NCI-H1930 (cell line): Measurements from ENCODE around the gene CERS3.
"Not testable (repeated sequence)": the region's sequence is repeated elsewhere in the genome, so short reads cannot be mapped to it uniquely, and the experiment has no call there.

Source experiments
- DNase-seq, 2 experiments: peaks; one replicate each; lab custom pipeline; 2025; lab: John Stamatoyannopoulos, UW

CERS3 gene

GRCh38 chr15:100464888-100465287 is 63.9 kb downstream of the CERS3 start:
- DNase-seq, result no peak

- no peak for DNase-seq
These were observed 64.5 kb downstream of the CERS3 start for GRCh38 chr15:100464256-100464655.

GRCh38 chr15:100463515-100463914 is 65.2 kb downstream of the CERS3 start:
- no peak for DNase-seq

- DNase-seq, result no peak
These were observed 67.7 kb downstream of the CERS3 start for GRCh38 chr15:100461049-100461448.

GRCh38 chr15:100457201-100457600 is 71.5 kb downstream of the CERS3 start:
- DNase-seq, result no peak

GRCh38 chr15:100454148-100454547 is 74.6 kb downstream of the CERS3 start:
- no peak for DNase-seq

- DNase-seq, result no peak
These were observed 80.3 kb downstream of the CERS3 start for GRCh38 chr15:100448481-100448880.

- not testable (repeated sequence) for DNase-seq
These were observed 87.7 kb downstream of the CERS3 start for GRCh38 chr15:100441063-100441462.

GRCh38 chr15:100439514-100439913 is 89.2 kb downstream of the CERS3 start:
- no peak for DNase-seq

- DNase-seq, result no peak
These were observed 90.2 kb downstream of the CERS3 start for GRCh38 chr15:100438570-100438969.

GRCh38 chr15:100437261-100437660 is 91.5 kb downstream of the CERS3 start:
- no peak for DNase-seq

GRCh38 chr15:100434561-100434960 is 94.2 kb downstream of the CERS3 start:
- DNase-seq, result no peak

GRCh38 chr15:100434038-100434437 is 94.7 kb downstream of the CERS3 start:
- no peak for DNase-seq

GRCh38 chr15:100433304-100433703 is 95.4 kb downstream of the CERS3 start:
- DNase-seq, result no peak

- DNase-seq, result no peak
These were observed 98.3 kb downstream of the CERS3 start for GRCh38 chr15:100430411-100430810.

- no peak for DNase-seq
These were observed 99.5 kb downstream of the CERS3 start for GRCh38 chr15:100429116-100429728.

GRCh38 chr15:100426937-100427336 is 101.8 kb downstream of the CERS3 start:
- no peak for DNase-seq

GRCh38 chr15:100405179-100405578 is 123.6 kb downstream of the CERS3 start:
- no peak for DNase-seq

GRCh38 chr15:100400996-100401395 is 127.8 kb downstream of the CERS3 start:
- DNase-seq, result no peak

GRCh38 chr15:100394736-100395440 is 133.9 kb downstream of the CERS3 start:
- no peak for DNase-seq

GRCh38 chr15:100393008-100393407 is 135.7 kb downstream of the CERS3 start:
- no peak for DNase-seq

- no peak for DNase-seq
These were observed 143.3 kb downstream of the CERS3 start for GRCh38 chr15:100385300-100386050.

- DNase-seq, result no peak
These were observed 144.7 kb downstream of the CERS3 start for GRCh38 chr15:100384108-100384410.
